H9 (cell line): ENCODE results near the gene DAB2IP. TPM values are rescaled to one million over a fixed set of nuclear protein-coding genes. Genes with fewer than 3 reads are reported as not detected.

Experiments
- DNase-seq: peaks from one replicate; pipeline ENCODE4 v3.0.0-alpha.2; 2017
- H2AFZ ChIP-seq: one replicate; pipeline ENCODE4 v1.6.1; 2013; ENCODE audit warnings: mild to moderate bottlenecking, low read length, control low read depth, moderate library complexity
- H2AK5ac ChIP-seq: 2 replicates; pipeline ENCODE4 v1.6.1; 2013; ENCODE audit warnings: low read length, control low read depth, mixed read lengths; ENCODE audit not compliant: insufficient read length
- H2BK120ac ChIP-seq: one replicate; pipeline ENCODE4 v1.6.1; 2013; ENCODE audit warnings: low read depth, mild to moderate bottlenecking, low read length, control low read depth, inconsistent platforms; ENCODE audit not compliant: poor library complexity, severe bottlenecking
- H2BK12ac ChIP-seq: 2 replicates; pipeline ENCODE4 v1.6.1; 2013; ENCODE audit warnings: low read length, control low read depth, mixed read lengths, low read depth; ENCODE audit not compliant: insufficient read length
- H2BK15ac ChIP-seq: 2 replicates; pipeline ENCODE4 v1.6.1; 2013; ENCODE audit warnings: low read depth, low read length, control low read depth
- H2BK20ac ChIP-seq: one replicate; pipeline ENCODE4 v1.6.1; 2013; ENCODE audit warnings: low read depth, mild to moderate bottlenecking, low read length, control low read depth, inconsistent platforms; ENCODE audit not compliant: poor library complexity, severe bottlenecking
- H2BK5ac ChIP-seq: 2 replicates; pipeline ENCODE4 v1.6.1; 2013; ENCODE audit warnings: low read length, control low read depth, mixed read lengths; ENCODE audit not compliant: insufficient read length
- H3K14ac ChIP-seq: 2 replicates; pipeline ENCODE4 v1.6.1; 2013; ENCODE audit warnings: low read length, control low read depth; ENCODE audit not compliant: insufficient read depth
- H3K18ac ChIP-seq: 2 replicates; pipeline ENCODE4 v1.6.1; 2013; ENCODE audit warnings: low read depth, mild to moderate bottlenecking, mixed read lengths, low read length, control low read depth; ENCODE audit not compliant: insufficient read length
- H3K23ac ChIP-seq: 2 replicates; pipeline ENCODE4 v1.6.1; 2013; ENCODE audit warnings: low read length, control low read depth, mixed read lengths, low read depth; ENCODE audit not compliant: insufficient read length
- H3K23me2 ChIP-seq: 2 replicates; pipeline ENCODE4 v1.6.1; 2013; ENCODE audit warnings: low read depth, mild to moderate bottlenecking, mixed read lengths, low read length, control low read depth; ENCODE audit not compliant: insufficient read length, poor library complexity, severe bottlenecking
- H3K27ac ChIP-seq: 2 replicates; pipeline ENCODE4 v1.5.1; 2013; ENCODE audit warnings: low read length, control low read depth, mixed read lengths, low read depth; ENCODE audit not compliant: insufficient read length
- H3K27me3 ChIP-seq: 2 replicates; pipeline ENCODE4 v1.6.1; 2013; ENCODE audit warnings: low read length, control low read depth, inconsistent platforms; ENCODE audit not compliant: insufficient read depth
- H3K4ac ChIP-seq: 2 replicates; pipeline ENCODE4 v1.6.1; 2013; ENCODE audit warnings: low read depth, mild to moderate bottlenecking, control low read depth, inconsistent platforms, low read length, moderate library complexity
- H3K4me1 ChIP-seq: 2 replicates; pipeline ENCODE4 v1.6.1; 2013; ENCODE audit warnings: low read length, control low read depth, inconsistent platforms; ENCODE audit not compliant: insufficient read depth
- H3K4me2 ChIP-seq: 2 replicates; pipeline ENCODE4 v1.6.1; 2013; ENCODE audit warnings: low read length, control low read depth, mixed read lengths; ENCODE audit not compliant: insufficient read length, insufficient read depth
- H3K56ac ChIP-seq: 2 replicates; pipeline ENCODE4 v1.6.1; 2013; ENCODE audit warnings: low read depth, mild to moderate bottlenecking, mixed read lengths, low read length, control low read depth; ENCODE audit not compliant: insufficient read length
- H3K79me1 ChIP-seq: 2 replicates; pipeline ENCODE4 v1.6.1; 2013; ENCODE audit warnings: low read depth, mild to moderate bottlenecking, moderate library complexity, low read length, control low read depth, inconsistent platforms; ENCODE audit not compliant: insufficient read depth, poor library complexity, severe bottlenecking
- H3K79me2 ChIP-seq: 2 replicates; pipeline ENCODE4 v1.6.1; 2013; ENCODE audit warnings: low read length, control low read depth, inconsistent platforms; ENCODE audit not compliant: insufficient read depth
- H3K9ac ChIP-seq: 2 replicates; pipeline ENCODE4 v1.6.1; 2013; ENCODE audit warnings: low read length, control low read depth, mixed read lengths; ENCODE audit not compliant: insufficient read length; ENCODE audit errors: extremely low read depth
- H3K9me3 ChIP-seq: one replicate; pipeline ENCODE4 v1.6.1; 2013; ENCODE audit warnings: low read depth, low read length, inconsistent platforms; ENCODE audit not compliant: control insufficient read depth
- H3T11ph ChIP-seq: one replicate; pipeline ENCODE4 v1.6.1; 2013; ENCODE audit warnings: mild to moderate bottlenecking, low read length, control low read depth, inconsistent platforms
- H4K20me1 ChIP-seq: one replicate; pipeline ENCODE4 v1.6.1; 2013; ENCODE audit not compliant: control insufficient read depth, insufficient read length, insufficient read depth
- H4K5ac ChIP-seq: 2 replicates; pipeline ENCODE4 v1.6.1; 2013; ENCODE audit warnings: low read depth, mild to moderate bottlenecking, mixed read lengths, low read length, control low read depth; ENCODE audit not compliant: insufficient read length
- H4K8ac ChIP-seq: replicated peaks from 2 replicates; pipeline ENCODE4 v1.6.1; 2013; ENCODE audit warnings: low read length, control low read depth, mixed read lengths, low read depth; ENCODE audit not compliant: insufficient read length
- H4K91ac ChIP-seq: 2 replicates; pipeline ENCODE4 v1.6.1; 2013; ENCODE audit warnings: low read depth, mild to moderate bottlenecking, moderate library complexity, mixed read lengths, low read length, control low read depth; ENCODE audit not compliant: insufficient read length
- H3K27ac Mint-ChIP-seq, 3 experiments: 2 replicates in 2 of 3; 3 replicates in 1 of 3; pipeline ENCODE4 v1.8.0; 2020 to 2021; ENCODE audit warnings: mixed read lengths in 3 of 3, mild to moderate bottlenecking in 1 of 3, moderate library complexity in 1 of 3
- H3K27me3 Mint-ChIP-seq: 2 replicates; pipeline ENCODE4 v1.8.0; 2021; ENCODE audit warnings: low read depth, mild to moderate bottlenecking, moderate library complexity, mixed read lengths
- H3K36me3 Mint-ChIP-seq, 3 experiments: 2 replicates in 2 of 3; 3 replicates in 1 of 3; pipeline ENCODE4 v1.8.0; 2020 to 2021; ENCODE audit warnings: low read depth in 3 of 3, mixed read lengths in 3 of 3; ENCODE audit not compliant: insufficient read depth in 1 of 3
- H3K4me1 Mint-ChIP-seq, 2 experiments: 2 replicates each; pipeline ENCODE4 v1.8.0; 2020; ENCODE audit warnings: mixed read lengths in 2 of 2
- H3K4me3 Mint-ChIP-seq, 2 experiments: 2 replicates in 1 of 2; 3 replicates in 1 of 2; pipeline ENCODE4 v1.8.0; 2020 to 2021; ENCODE audit warnings: mild to moderate bottlenecking in 2 of 2, mixed read lengths in 2 of 2, moderate library complexity in 1 of 2
- H3K9me3 Mint-ChIP-seq, 2 experiments: 2 replicates in 1 of 2; 3 replicates in 1 of 2; pipeline ENCODE4 v1.8.0; 2020; ENCODE audit warnings: mild to moderate bottlenecking in 2 of 2, mixed read lengths in 2 of 2, moderate library complexity in 1 of 2
- CTCF ChIP-seq: fragments of 200-600 bp; sonication (generic); conservative IDR thresholded peaks from 3 replicates; pipeline ENCODE4 v1.8.0; 2021; ENCODE audit warnings: antibody characterized with exemption, mild to moderate bottlenecking
- WGBS: extraction: QIAGEN DNeasy Blood & Tissue Kit; methylation state at CpG from one replicate; pipeline ENCODE4 v1.1.7; 2013; ENCODE audit warnings: missing lambda C conversion rate, low lambda C conversion rate, mixed read lengths; ENCODE audit not compliant: insufficient read length; ENCODE audit errors: extremely low coverage; 5-methylcytosine and 5-hydroxymethylcytosine counted together
- total RNA-seq: library from RNA; stranded (reverse); gene quantifications from 2 replicates; pipeline ENCODE4 v1.2.1, GENCODE V29; 2021

The DAB2IP gene
- total RNA-seq, 1 experiment from 2014 or later, result 22.6 TPM

GRCh38 chr9:121815084-121815483 lies 163.7 kb downstream of the DAB2IP start:
- H3K4me1 Mint-ChIP-seq, result peaks cover 56 to 65% of the 10 kb centered on the region in 2 experiments

More at GRCh38 chr9:121815084-121815483, 163.7 kb downstream of the DAB2IP start:
- no peak for DNase-seq
- Histone ChIP-seq H3K9me3 (no peaks in the 10 kb centered on the region), H4K91ac (no peak overlapping the region), H3K23ac (no peak overlapping the region), H2AK5ac (no peak overlapping the region), H3T11ph (no peak overlapping the region), H3K14ac (no peak overlapping the region; the same call in 1 of the 2 replicates), H2BK12ac (no peak overlapping the region), H2AFZ (no peak overlapping the region), H3K4me1 (peaks cover 7% of the 10 kb centered on the region; the same call in 1 of the 2 replicates), H2BK20ac (no peak overlapping the region), H3K79me1 (no peaks in the 10 kb centered on the region), H3K4me2 (no peak overlapping the region), H3K27ac (no peak overlapping the region), H3K4ac (no peak overlapping the region), H2BK5ac (no peak overlapping the region), H3K27me3 (no peaks in the 10 kb centered on the region), H3K23me2 (no peaks in the 10 kb centered on the region), H3K56ac (no peak overlapping the region), H2BK15ac (no peak overlapping the region), H2BK120ac (no peak overlapping the region), H3K9ac (no peak overlapping the region), H3K79me2 (no peaks in the 10 kb centered on the region), H3K18ac (no peak overlapping the region), H4K20me1 (no peaks in the 10 kb centered on the region), H4K8ac (no peak overlapping the region), H4K5ac (no peak overlapping the region)
- H3K36me3 Mint-ChIP-seq, result no peaks in the 10 kb centered on the region
- peaks cover 10% of the 10 kb centered on the region for H3K27me3 Mint-ChIP-seq
- no peak for TF ChIP-seq CTCF
- peaks cover 0 to 4% of the 10 kb centered on the region in 2 experiments; a peak in 1 of 5 replicates for H3K9me3 Mint-ChIP-seq
- WGBS, result no CpG with 5 or more reads among the region's 6 CpGs
- no peak overlapping the region for H3K4me3 Mint-ChIP-seq
- peak overlapping the region in 1 of 3 experiments; percentile 74; a peak in 1 of 7 replicates for H3K27ac Mint-ChIP-seq
